Measurements from ENCODE around the gene PNKP. TPM values are rescaled to one million over a fixed set of nuclear protein-coding genes. Genes with fewer than 3 reads are reported as not detected.

PNKP gene
- total RNA-seq, 4 donors from 2014 or later, result 14.9 to 43.4 (median 21.1) TPM

- intact Hi-C loops (cut with DNase I; ENCODE audit: low total_unique reads) (no loop called here), in situ Hi-C loops (cut with MboI; ENCODE audit: low sequenced_read_pairs in 4 of 4) (no loop called here)
- H3K27ac ChIP-seq, result no peak overlapping the region
- ATAC-seq (no peak), DNase-seq (no peak)
- peaks cover 6 to 9% (median 7%) of the 10 kb centered on the region in 3 donors for H3K27me3 ChIP-seq
- H3K4me1 ChIP-seq, result peaks cover 2 to 12% of the 10 kb centered on the region in 2 donors
- no peak for TF ChIP-seq POLR2A (IDR thresholded peaks at IDR 0.05)
- TF ChIP-seq, protein P1, sequence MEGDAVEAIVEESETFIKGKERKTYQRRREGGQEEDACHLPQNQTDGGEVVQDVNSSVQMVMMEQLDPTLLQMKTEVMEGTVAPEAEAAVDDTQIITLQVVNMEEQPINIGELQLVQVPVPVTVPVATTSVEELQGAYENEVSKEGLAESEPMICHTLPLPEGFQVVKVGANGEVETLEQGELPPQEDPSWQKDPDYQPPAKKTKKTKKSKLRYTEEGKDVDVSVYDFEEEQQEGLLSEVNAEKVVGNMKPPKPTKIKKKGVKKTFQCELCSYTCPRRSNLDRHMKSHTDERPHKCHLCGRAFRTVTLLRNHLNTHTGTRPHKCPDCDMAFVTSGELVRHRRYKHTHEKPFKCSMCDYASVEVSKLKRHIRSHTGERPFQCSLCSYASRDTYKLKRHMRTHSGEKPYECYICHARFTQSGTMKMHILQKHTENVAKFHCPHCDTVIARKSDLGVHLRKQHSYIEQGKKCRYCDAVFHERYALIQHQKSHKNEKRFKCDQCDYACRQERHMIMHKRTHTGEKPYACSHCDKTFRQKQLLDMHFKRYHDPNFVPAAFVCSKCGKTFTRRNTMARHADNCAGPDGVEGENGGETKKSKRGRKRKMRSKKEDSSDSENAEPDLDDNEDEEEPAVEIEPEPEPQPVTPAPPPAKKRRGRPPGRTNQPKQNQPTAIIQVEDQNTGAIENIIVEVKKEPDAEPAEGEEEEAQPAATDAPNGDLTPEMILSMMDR (IDR thresholded peaks at IDR 0.05 in 4 of 5, conservative IDR thresholded peaks at IDR 0.05 in 1 of 5), result no peak
- H3K9me3 ChIP-seq, result no peaks in the 10 kb centered on the region
- H3K4me3 ChIP-seq, result no peak overlapping the region
- peaks cover 11 to 36% of the 10 kb centered on the region in 2 donors for H3K36me3 ChIP-seq
These were observed 20.5 kb upstream of the PNKP start for GRCh38 chr19:49887665-49888509.

DNA sequence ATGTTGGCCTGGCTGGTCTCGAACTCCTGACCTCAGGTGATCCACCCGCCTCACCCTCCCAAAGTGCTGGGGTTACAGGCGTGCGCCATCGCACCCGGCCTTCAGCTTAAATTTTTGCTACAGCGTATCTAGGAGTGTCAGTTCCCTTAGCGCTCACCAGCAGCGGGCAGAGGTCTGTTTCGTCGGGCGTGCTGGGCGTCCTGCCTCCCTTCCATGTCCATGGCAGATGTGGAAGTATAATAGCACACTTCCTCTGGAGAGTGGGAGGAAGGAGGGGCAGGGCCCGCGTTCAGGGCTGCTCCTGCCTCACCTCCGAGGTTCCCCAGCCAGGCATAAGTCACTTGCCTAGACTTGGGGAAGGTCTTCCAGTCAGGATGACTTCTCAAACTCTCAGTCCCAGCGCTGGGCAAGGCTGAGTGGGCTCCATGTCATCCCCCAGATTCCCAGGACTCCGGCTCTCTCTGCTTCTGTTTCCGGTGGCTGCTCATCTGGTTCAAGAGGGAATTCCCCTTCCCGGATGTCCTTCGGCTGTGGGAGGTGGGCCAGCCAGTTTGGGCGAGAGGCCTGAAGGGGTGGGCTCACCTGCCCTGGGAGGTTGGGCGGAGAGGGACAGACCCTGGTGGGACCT lies 19.8 kb upstream of the PNKP start:
- no peak for TF ChIP-seq POLR2A (IDR thresholded peaks at IDR 0.05)
- TF ChIP-seq, protein P1 (IDR thresholded peaks at IDR 0.05 in 4 of 5, conservative IDR thresholded peaks at IDR 0.05 in 1 of 5), result no peak
- H3K36me3 ChIP-seq, result peaks cover 11 to 43% of the 10 kb centered on the region in 2 donors
- no peak for ATAC-seq
- intact Hi-C loops (cut with DNase I; ENCODE audit: low total_unique reads) (no loop called here), in situ Hi-C loops (cut with MboI; ENCODE audit: low sequenced_read_pairs in 4 of 4) (no loop called here)
- DNase-seq, result no peak
- H3K9me3 ChIP-seq, result no peaks in the 10 kb centered on the region
- no peak overlapping the region for H3K4me3 ChIP-seq
- peaks cover 0 to 9% (median 7%) of the 10 kb centered on the region in 3 donors for H3K27me3 ChIP-seq
- peaks cover 2 to 12% of the 10 kb centered on the region in 2 donors for H3K4me1 ChIP-seq
- H3K27ac ChIP-seq, result no peak overlapping the region

- in situ Hi-C loops (cut with MboI; ENCODE audit: low sequenced_read_pairs in 4 of 4), result no loop called here
- Histone ChIP-seq H3K27ac (no peak overlapping the region), H3K4me3 (no peak overlapping the region), H3K9me3 (no peaks in the 10 kb centered on the region), H3K36me3 (peaks cover 14 to 67% of the 10 kb centered on the region in 2 donors), H3K27me3 (no peaks in the 10 kb centered on the region), H3K4me1 (peaks cover 0 to 3% of the 10 kb centered on the region in 2 donors)
- DNase-seq, result no peak
- intact Hi-C loops (cut with DNase I; ENCODE audit: low total_unique reads), result no loop called here
- no peak for TF ChIP-seq POLR2A (IDR thresholded peaks at IDR 0.05)
- TF ChIP-seq, protein P1 (IDR thresholded peaks at IDR 0.05 in 4 of 5, conservative IDR thresholded peaks at IDR 0.05 in 1 of 5), result no peak
- ATAC-seq, result no peak
These were observed 17.4 kb upstream of the PNKP start for GRCh38 chr19:49884760-49885159.

DNA sequence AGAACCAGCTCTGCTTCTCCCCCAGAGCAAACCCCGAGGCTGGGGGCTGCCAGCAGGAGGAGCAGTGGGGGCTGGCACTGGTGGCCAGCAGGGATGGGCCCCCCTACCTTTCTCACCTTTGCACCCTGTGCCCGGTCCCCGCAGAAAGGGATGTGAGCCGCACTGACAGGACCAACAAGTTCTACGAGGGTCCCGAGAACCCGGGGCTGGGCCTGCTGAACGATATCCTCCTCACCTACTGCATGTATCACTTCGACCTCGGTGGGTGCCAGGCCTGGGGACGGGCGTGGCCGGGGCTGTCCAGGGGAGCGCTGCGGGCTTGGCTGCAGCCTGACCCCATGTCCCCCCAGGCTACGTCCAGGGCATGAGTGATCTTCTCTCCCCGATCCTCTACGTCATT lies 16.7 kb upstream of the PNKP start:
- H3K9me3 ChIP-seq, result no peaks in the 10 kb centered on the region
- H3K4me1 ChIP-seq, result peaks cover 0 to 4% of the 10 kb centered on the region in 2 donors
- TF ChIP-seq, protein P1 (IDR thresholded peaks at IDR 0.05 in 4 of 5, conservative IDR thresholded peaks at IDR 0.05 in 1 of 5), result no peak
- no peak for TF ChIP-seq POLR2A (IDR thresholded peaks at IDR 0.05)
- ATAC-seq, result no peak
- H3K27me3 ChIP-seq, result no peaks in the 10 kb centered on the region
- no peak for DNase-seq
- H3K36me3 ChIP-seq, result peaks cover 14 to 74% of the 10 kb centered on the region in 2 donors
- H3K4me3 ChIP-seq, result no peak overlapping the region
- no peak overlapping the region for H3K27ac ChIP-seq
- in situ Hi-C loops (cut with MboI; ENCODE audit: low sequenced_read_pairs in 4 of 4) (no loop called here), intact Hi-C loops (cut with DNase I; ENCODE audit: low total_unique reads) (no loop called here)

Measured in gastrocnemius medialis (tissue), 4 donors.